HG03159 (cell line): Measurements from ENCODE around the gene TAS2R19.

Experiments used
- ATAC-seq: cut with Tn5 transposase; IDR thresholded peaks from one replicate; pipeline ENCODE4 v1.9.1; 2021; ENCODE audit warnings: mild to moderate bottlenecking, moderate library complexity; ENCODE audit not compliant: unreplicated experiment

The TAS2R19 gene

DNA sequence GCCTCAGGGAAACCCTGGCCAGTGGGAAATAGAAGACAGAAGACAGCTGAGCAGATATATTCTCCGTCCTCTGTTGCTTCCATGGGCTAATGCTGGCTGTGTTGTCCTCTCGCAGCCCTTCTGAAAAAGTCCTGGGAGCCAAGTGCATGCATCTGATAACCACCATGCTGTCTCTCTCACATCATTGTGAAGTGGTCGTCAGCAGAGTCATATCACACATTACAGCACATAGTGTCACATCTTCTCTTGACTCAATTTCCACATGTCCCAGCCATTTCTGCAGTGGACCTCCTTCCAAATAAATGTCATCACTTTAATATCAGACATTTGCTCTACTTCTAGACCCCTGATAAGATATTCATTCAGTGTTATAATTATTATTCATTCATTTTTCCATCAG, 28.1 kb downstream of the TAS2R19 start:
- ATAC-seq: no peak

- ATAC-seq: no peak
Observed at GRCh38 chr12:10989107-10989506, 33.3 kb downstream of the TAS2R19 start.

DNA sequence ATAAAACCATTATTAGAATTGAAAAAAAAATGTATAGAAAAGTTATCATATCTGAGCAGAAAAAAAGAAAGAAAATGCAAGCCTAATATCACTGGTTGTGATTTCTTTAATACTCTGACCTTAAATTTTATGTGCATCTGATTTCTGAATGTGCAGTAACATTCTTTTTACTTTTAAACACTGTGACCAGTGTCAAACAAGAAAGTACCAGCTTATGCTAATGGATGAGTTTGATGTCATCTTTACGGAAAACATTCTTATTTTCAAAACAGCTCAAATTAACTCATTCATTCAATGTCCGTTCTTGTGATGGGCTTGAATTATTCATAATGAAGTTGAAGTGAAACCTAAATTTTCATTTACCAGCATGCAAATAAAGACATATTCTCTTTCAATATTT, 35.6 kb downstream of the TAS2R19 start, which contains the start of gene TAS2R50:
TAS2R50 (minus strand) TSS at position 101 of the 400 bp plus-strand sequence; CDS start at position 49, 52 bp downstream.
- no peak for ATAC-seq

DNA sequence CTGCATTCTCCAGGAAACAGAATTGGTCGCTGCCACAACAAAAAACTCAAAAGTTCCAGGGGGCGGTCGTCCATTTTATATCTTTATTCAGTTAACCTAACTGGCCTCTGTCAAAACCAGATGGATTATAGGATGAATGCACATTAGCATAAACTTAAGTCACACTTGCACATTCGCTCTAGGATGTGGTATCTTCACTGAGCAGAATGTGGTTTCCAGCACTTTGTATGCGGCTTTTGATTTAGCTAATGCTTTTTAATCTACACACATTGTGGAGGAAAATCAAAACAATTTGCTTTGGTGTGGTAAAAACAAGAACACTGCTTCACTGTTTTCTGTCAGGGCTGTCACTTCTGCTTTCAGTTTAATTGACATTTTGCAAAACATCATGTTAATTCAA, 40.2 kb downstream of the TAS2R19 start:
- ATAC-seq: no peak

GRCh38 chr12:10974965-10975364, 47.5 kb downstream of the TAS2R19 start:
- no peak for ATAC-seq
